Mesodermal cell (in vitro differentiated cells): Measurements from ENCODE around the gene TRA2B.

Experiments used
- H3K27ac ChIP-seq: 2 replicates; pipeline ENCODE4 v1.7.0; 2013; ENCODE audit warnings: mild to moderate bottlenecking, low read depth, low read length, moderate library complexity; ENCODE audit not compliant: severe bottlenecking
- H3K36me3 ChIP-seq: 2 replicates; pipeline ENCODE4 v1.7.1; 2013; ENCODE audit warnings: mild to moderate bottlenecking, low read length, moderate library complexity; ENCODE audit not compliant: control insufficient read depth, insufficient read depth
- H3K4me1 ChIP-seq: one replicate; pipeline ENCODE4 v1.7.1; 2013; ENCODE audit warnings: mild to moderate bottlenecking, low read length; ENCODE audit not compliant: insufficient read depth, control insufficient read depth, poor library complexity, severe bottlenecking
- H3K4me3 ChIP-seq: 2 replicates; pipeline ENCODE4 v1.7.0; 2013; ENCODE audit warnings: low read length, control low read depth, mild to moderate bottlenecking; ENCODE audit not compliant: insufficient read depth, poor library complexity, severe bottlenecking; ENCODE audit errors: extremely low read depth
- H3K9me3 ChIP-seq: 2 replicates; pipeline ENCODE4 v1.7.1; 2013; ENCODE audit warnings: mild to moderate bottlenecking, low read length, moderate library complexity; ENCODE audit not compliant: control insufficient read depth
- WGBS, 2 experiments: methylation state at CpG; one replicate each; pipeline ENCODE4 v1.1.5; 2013; ENCODE audit warnings: missing lambda C conversion rate in 2 of 2; ENCODE audit not compliant: insufficient coverage in 2 of 2; 5-methylcytosine and 5-hydroxymethylcytosine counted together

Gene TRA2B

GRCh38 chr3:185935465-185936272 lies 2.1 kb downstream of the TRA2B start:
- Histone ChIP-seq H3K9me3 (no peaks in the 10 kb centered on the region), H3K36me3 (peaks cover 7% of the 10 kb centered on the region), H3K4me3 (peak overlapping the region; percentile 95), H3K27ac (peak overlapping the region; percentile 99), H3K4me1 (peaks cover 14% of the 10 kb centered on the region)
- WGBS, 2 experiments: 0% methylated on average over 6 of the region's 11 CpGs

- 2% methylated on average over 5 to 7 of the region's 8 CpGs for WGBS, 2 experiments
- H3K9me3 ChIP-seq: no peaks in the 10 kb centered on the region
- peak overlapping the region; percentile 25 for H3K27ac ChIP-seq
- H3K4me3 ChIP-seq: peak overlapping the region; percentile 95
- peaks cover 15% of the 10 kb centered on the region for H3K36me3 ChIP-seq
- H3K4me1 ChIP-seq: peaks cover 20% of the 10 kb centered on the region
Observed at GRCh38 chr3:185934767-185935464, 2.9 kb downstream of the TRA2B start.

GRCh38 chr3:185934174-185934557 lies 3.6 kb downstream of the TRA2B start:
- Histone ChIP-seq H3K9me3 (no peaks in the 10 kb centered on the region), H3K36me3 (peaks cover 22% of the 10 kb centered on the region), H3K27ac (peak overlapping the region; percentile 1), H3K4me1 (peaks cover 27% of the 10 kb centered on the region), H3K4me3 (peak overlapping the region; percentile 95)
- 0% methylated on average over 2 to 3 of the region's 6 CpGs for WGBS, 2 experiments

- Histone ChIP-seq H3K4me3 (peak overlapping the region; percentile 95), H3K36me3 (peaks cover 27% of the 10 kb centered on the region), H3K4me1 (peaks cover 33% of the 10 kb centered on the region), H3K9me3 (no peaks in the 10 kb centered on the region), H3K27ac (peak overlapping the region; percentile 30)
Observed at GRCh38 chr3:185933374-185934173, 4.2 kb downstream of the TRA2B start.

- Histone ChIP-seq H3K27ac (peak overlapping the region; percentile 7), H3K36me3 (peaks cover 41% of the 10 kb centered on the region), H3K4me3 (no peak overlapping the region), H3K9me3 (no peaks in the 10 kb centered on the region), H3K4me1 (peaks cover 48% of the 10 kb centered on the region)
- 46 to 47% methylated on average over 4 to 6 of the region's 8 CpGs for WGBS, 2 experiments
Observed at GRCh38 chr3:185931777-185932612, 5.8 kb downstream of the TRA2B start.

- Histone ChIP-seq H3K9me3 (no peaks in the 10 kb centered on the region), H3K27ac (no peak overlapping the region), H3K36me3 (peaks cover 56% of the 10 kb centered on the region), H3K4me1 (peaks cover 51% of the 10 kb centered on the region), H3K4me3 (peak overlapping the region; percentile 3)
- WGBS, 2 experiments: 50 to 100% methylated on average over 1 of the region's 3 CpGs
Observed at GRCh38 chr3:185930393-185931107, 7.3 kb downstream of the TRA2B start.

DNA sequence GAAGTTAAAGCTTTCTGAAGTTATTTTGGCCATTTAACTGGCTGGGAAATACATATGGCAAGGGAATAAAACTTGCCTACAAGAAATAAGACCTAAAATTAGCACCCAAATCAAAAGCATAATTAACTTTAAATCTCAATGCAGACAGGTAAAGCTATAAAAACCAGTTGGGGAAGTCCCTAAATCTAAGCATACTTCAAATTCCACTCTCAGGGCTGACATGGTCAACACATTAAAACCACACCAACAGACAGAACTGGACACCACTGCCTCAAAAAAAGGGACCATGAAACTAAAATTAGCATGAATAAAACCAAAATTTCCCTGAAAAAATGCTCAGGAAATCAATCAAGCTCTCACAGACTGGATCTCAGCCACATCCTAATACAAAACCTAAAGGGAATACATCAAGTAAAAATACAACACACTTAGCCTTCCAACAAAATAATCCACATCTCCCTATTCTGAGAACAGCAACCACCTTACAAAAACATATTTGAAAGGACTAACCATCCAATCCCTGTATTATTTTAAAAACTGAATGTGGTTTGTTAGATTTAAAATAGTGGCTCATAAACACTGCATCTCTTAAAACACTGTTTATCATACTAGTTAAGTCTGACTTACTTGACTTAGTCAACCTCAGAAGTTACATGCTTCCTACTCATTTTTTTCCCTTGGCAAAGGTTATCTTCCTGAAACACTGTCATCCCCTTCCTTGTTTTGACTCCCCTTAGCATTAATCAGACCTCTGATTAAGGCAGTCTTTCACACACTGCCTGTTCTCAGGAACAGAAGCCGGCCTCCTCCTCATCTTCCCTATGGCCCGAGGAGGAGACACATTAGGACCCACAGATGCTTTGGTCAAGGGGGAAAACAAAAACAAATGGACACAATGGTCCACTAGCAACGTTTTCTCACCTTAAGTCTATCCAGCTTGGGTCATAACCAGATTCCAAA lies 8.3 kb downstream of the TRA2B start:
- Histone ChIP-seq H3K9me3 (no peaks in the 10 kb centered on the region), H3K36me3 (peaks cover 66% of the 10 kb centered on the region), H3K4me3 (no peak overlapping the region), H3K4me1 (peaks cover 51% of the 10 kb centered on the region), H3K27ac (peak overlapping the region; percentile 46)
- 47% methylated on average over 2 of the region's 3 CpGs; no CpG with 5 or more reads in 1 of the 2 experiments for WGBS, 2 experiments

DNA sequence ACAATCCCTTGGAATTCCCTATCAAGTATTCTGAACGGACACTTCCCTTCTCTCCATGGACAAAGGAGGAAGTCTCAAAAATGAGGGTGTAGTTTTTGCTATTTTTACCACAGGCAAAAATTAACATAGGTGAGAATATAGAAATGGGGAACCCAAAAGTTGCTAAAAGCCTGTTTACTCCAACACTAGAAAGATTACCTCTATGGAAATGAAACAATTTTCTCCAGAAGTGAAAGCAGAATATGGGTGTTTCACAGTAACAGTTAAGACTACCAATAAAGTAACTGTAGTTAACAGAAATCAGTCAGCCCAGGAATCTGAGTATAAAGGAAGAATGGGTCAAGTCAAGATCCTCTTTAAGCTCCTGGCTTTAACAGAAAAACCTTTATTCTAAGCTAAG lies 9.3 kb downstream of the TRA2B start:
- WGBS, 2 experiments: no CpG with 5 or more reads among the region's 1 CpG
- Histone ChIP-seq H3K4me1 (peaks cover 51% of the 10 kb centered on the region), H3K9me3 (no peaks in the 10 kb centered on the region), H3K36me3 (peaks cover 76% of the 10 kb centered on the region), H3K27ac (peak overlapping the region; percentile 46), H3K4me3 (no peak overlapping the region)
